A549 (cell line): ENCODE measurements around the gene CIB4. TPM values are rescaled to one million over a fixed set of nuclear protein-coding genes. Genes with fewer than 3 reads are reported as not detected.

Experiments used
- ATAC-seq, 2 experiments: fragments of 200-7000 bp in 1 of 2; fragments of >200 bp in 1 of 2; cut with Nextera tagmentation in 1 of 2; cut with Tn5 transposase in 1 of 2; 3 replicates each; pipeline versions ENCODE4 v1.8.0 to v1.9.1; 2018 to 2020; ENCODE audit warnings: mild to moderate bottlenecking in 1 of 2, moderate library complexity in 1 of 2
- CTCF ChIA-PET: fragments of 300-600 bp; sonication (Branson Sonifier 250); formaldehyde crosslinking; extraction: SDS; loops from one replicate; lab custom pipeline; 2021; ENCODE audit warnings: antibody characterized with exemption, inconsistent platforms; lab: Yijun Ruan, JAX
- POLR2A ChIA-PET: fragments of 350-600 bp; formaldehyde crosslinking; extraction: SDS; loops from one replicate; lab custom pipeline; 2021; ENCODE audit warnings: antibody characterized with exemption, inconsistent platforms; lab: Yijun Ruan, JAX
- DNase-seq, 2 experiments: peaks; one replicate each; pipeline versions ENCODE4 v3.0.0 to v3.0.0-alpha.2; 2011 to 2016; ENCODE audit warnings: low read depth in 1 of 2, low spot score in 1 of 2
- FAIRE-seq: peaks from 2 replicates; lab custom pipeline; 2011; peaks lifted over from hg19 to GRCh38; lab: Jason Lieb, UNC
- H3K27ac ChIP-seq, 2 experiments: fragments of >200 bp; sonication (Bioruptor Twin); formaldehyde crosslinking; 3 replicates each; pipeline ENCODE4 v1.5.1; 2016 to 2017
- H3K4me1 ChIP-seq: fragments of >200 bp; sonication (Bioruptor Twin); formaldehyde crosslinking; 3 replicates; pipeline ENCODE4 v1.6.1; 2016
- H3K4me2 ChIP-seq: fragments of >200 bp; sonication (Bioruptor Twin); formaldehyde crosslinking; 3 replicates; pipeline ENCODE4 v1.6.1; 2016
- H3K4me3 ChIP-seq: fragments of >200 bp; sonication (Bioruptor Twin); formaldehyde crosslinking; 3 replicates; pipeline ENCODE4 v1.5.1; 2016
- H3K9me3 ChIP-seq: fragments of >200 bp; sonication (Bioruptor Twin); formaldehyde crosslinking; 3 replicates; pipeline ENCODE4 v1.6.1; 2016
- CBX2 ChIP-seq: fragments of 200-600 bp; sonication (generic); IDR thresholded peaks from 2 replicates; pipeline ENCODE4 v1.6.1; 2016; ENCODE audit warnings: low read depth, mild to moderate bottlenecking, borderline replicate concordance
- CEBPB ChIP-seq, 2 experiments: fragments of >200 bp in 1 of 2; sonication (Bioruptor Twin) in 1 of 2; formaldehyde crosslinking in 1 of 2; IDR thresholded peaks; 2 replicates each; pipeline ENCODE4 v1.6.1; 2012 to 2016
- HEYL ChIP-seq: fragments of 250-450 bp; sonication (Bioruptor Pico); IDR thresholded peaks from 2 replicates; pipeline ENCODE4 v1.8.0; 2021; ENCODE audit warnings: mild to moderate bottlenecking, moderate library complexity
- HOXA7 ChIP-seq: fragments of 250-450 bp; sonication (Bioruptor Pico); IDR thresholded peaks from 2 replicates; pipeline ENCODE4 v1.5.0; 2020; ENCODE audit warnings: mild to moderate bottlenecking, moderate library complexity
- HOXB13 ChIP-seq: fragments of 250-450 bp; sonication (Bioruptor Pico); IDR thresholded peaks from 2 replicates; pipeline ENCODE4 v1.5.0; 2020; ENCODE audit warnings: low read depth, mild to moderate bottlenecking, moderate library complexity
- JUN ChIP-seq, 2 experiments: fragments of >200 bp; sonication (Bioruptor Twin); formaldehyde crosslinking; IDR thresholded peaks; 2 replicates in 1 of 2; 3 replicates in 1 of 2; pipeline ENCODE4 v1.6.1; 2016 to 2017
- KDM1A ChIP-seq: fragments of 200-600 bp; sonication (generic); IDR thresholded peaks from 2 replicates; pipeline ENCODE4 v1.6.1; 2016; ENCODE audit warnings: low read depth, mild to moderate bottlenecking
- MAZ ChIP-seq: fragments of 150-350 bp; IDR thresholded peaks from 2 replicates; pipeline ENCODE4 v1.6.1; 2014; ENCODE audit warnings: antibody characterized with exemption, low read depth, low read length, borderline replicate concordance
- MYC ChIP-seq: IDR thresholded peaks from 2 replicates; pipeline ENCODE4 v1.6.1; 2012; ENCODE audit warnings: mild to moderate bottlenecking, inconsistent platforms, low read length, improper control_type of control experiment, borderline replicate concordance
- NPAS2 ChIP-seq: fragments of 250-450 bp; sonication (Bioruptor Pico); IDR thresholded peaks from 2 replicates; pipeline ENCODE4 v1.8.0; 2022; ENCODE audit warnings: mild to moderate bottlenecking, moderate library complexity, borderline replicate concordance
- POLR2A ChIP-seq: IDR thresholded peaks from 2 replicates; pipeline ENCODE4 v1.6.1; 2012; ENCODE audit warnings: mild to moderate bottlenecking, low read length
- RAD21 ChIP-seq, 2 experiments: fragments of >200 bp in 1 of 2; sonication (Bioruptor Twin) in 1 of 2; formaldehyde crosslinking in 1 of 2; IDR thresholded peaks in 1 of 2; conservative IDR thresholded peaks in 1 of 2; 2 replicates in 1 of 2; 3 replicates in 1 of 2; pipeline ENCODE4 v1.6.1; 2012 to 2018; ENCODE audit warnings: inconsistent platforms in 1 of 2
- RFX5 ChIP-seq: fragments of 450-650 bp; IDR thresholded peaks from 2 replicates; pipeline ENCODE4 v1.7.1; 2014; ENCODE audit warnings: antibody characterized with exemption, mild to moderate bottlenecking, moderate library complexity
- RNF2 ChIP-seq: fragments of 200-600 bp; sonication (generic); IDR thresholded peaks from 2 replicates; pipeline ENCODE4 v1.6.1; 2016; ENCODE audit warnings: low read depth, mild to moderate bottlenecking, antibody characterized with exemption, moderate library complexity, borderline replicate concordance
- ZC3H11A ChIP-seq: fragments of 450-650 bp; IDR thresholded peaks from 2 replicates; pipeline ENCODE4 v1.6.1; 2014; ENCODE audit warnings: antibody characterized with exemption, mild to moderate bottlenecking
- ZFP36 ChIP-seq: fragments of 450-650 bp; IDR thresholded peaks from 2 replicates; pipeline ENCODE4 v1.6.1; 2014; ENCODE audit warnings: borderline replicate concordance; ENCODE audit not compliant: partially characterized antibody
- ZSCAN20 ChIP-seq: fragments of 250-450 bp; sonication (Bioruptor Pico); IDR thresholded peaks from 2 replicates; pipeline ENCODE4 v1.8.0; 2022; ENCODE audit warnings: mild to moderate bottlenecking, moderate library complexity
- WGBS: methylation state at CpG from one replicate; pipeline ENCODE4 v1.1.6; 2017; ENCODE audit errors: missing lambda C conversion rate; 5-methylcytosine and 5-hydroxymethylcytosine counted together
- polyA plus RNA-seq, 4 experiments: library from polyadenylated mRNA; depleted of rRNA in 3 of 4; stranded (reverse); fragments of >200 nt; fragmentation: RNase III in 1 of 4; extraction: RNeasy Plus Mini Kit Qiagen cat#74134 plus additional on column Dnase treatment in 1 of 4; gene quantifications; 2 replicates in 3 of 4; 3 replicates in 1 of 4; pipeline ENCODE4 v1.2.3, GENCODE V29; 2011 to 2017
- TF ChIP-seq, protein P1 (sequence below): fragments of >200 bp; sonication (Bioruptor Twin); formaldehyde crosslinking; IDR thresholded peaks from 3 replicates; pipeline ENCODE4 v1.5.1; 2016
- TF ChIP-seq, protein P2 (sequence below): fragments of >200 bp; sonication (Bioruptor Twin); formaldehyde crosslinking; IDR thresholded peaks from 2 replicates; pipeline ENCODE4 v1.6.1; 2016
- TF ChIP-seq, protein P3 (sequence below): fragments of 150-350 bp; IDR thresholded peaks from 2 replicates; pipeline ENCODE4 v1.6.1; 2014; ENCODE audit warnings: low read depth, mild to moderate bottlenecking, low read length
- TF ChIP-seq, protein P4 (sequence below): fragments of 200-600 bp; sonication (generic); IDR thresholded peaks from 2 replicates; pipeline ENCODE4 v1.6.1; 2016; ENCODE audit warnings: antibody characterized with exemption, mild to moderate bottlenecking, moderate library complexity
- TF ChIP-seq, protein P5 (sequence below): fragments of 450-650 bp; IDR thresholded peaks from 2 replicates; pipeline ENCODE4 v1.6.1; 2014; ENCODE audit warnings: antibody characterized with exemption
- TF ChIP-seq, protein P6 (sequence below): fragments of >200 bp; sonication (Bioruptor Twin); formaldehyde crosslinking; IDR thresholded peaks from 3 replicates; pipeline ENCODE4 v1.6.1; 2016

The CIB4 gene
- polyA plus RNA-seq, 2 of the 4 experiments (the other 2 are of a cell fraction): 0.30 to 1.0 TPM

DNA sequence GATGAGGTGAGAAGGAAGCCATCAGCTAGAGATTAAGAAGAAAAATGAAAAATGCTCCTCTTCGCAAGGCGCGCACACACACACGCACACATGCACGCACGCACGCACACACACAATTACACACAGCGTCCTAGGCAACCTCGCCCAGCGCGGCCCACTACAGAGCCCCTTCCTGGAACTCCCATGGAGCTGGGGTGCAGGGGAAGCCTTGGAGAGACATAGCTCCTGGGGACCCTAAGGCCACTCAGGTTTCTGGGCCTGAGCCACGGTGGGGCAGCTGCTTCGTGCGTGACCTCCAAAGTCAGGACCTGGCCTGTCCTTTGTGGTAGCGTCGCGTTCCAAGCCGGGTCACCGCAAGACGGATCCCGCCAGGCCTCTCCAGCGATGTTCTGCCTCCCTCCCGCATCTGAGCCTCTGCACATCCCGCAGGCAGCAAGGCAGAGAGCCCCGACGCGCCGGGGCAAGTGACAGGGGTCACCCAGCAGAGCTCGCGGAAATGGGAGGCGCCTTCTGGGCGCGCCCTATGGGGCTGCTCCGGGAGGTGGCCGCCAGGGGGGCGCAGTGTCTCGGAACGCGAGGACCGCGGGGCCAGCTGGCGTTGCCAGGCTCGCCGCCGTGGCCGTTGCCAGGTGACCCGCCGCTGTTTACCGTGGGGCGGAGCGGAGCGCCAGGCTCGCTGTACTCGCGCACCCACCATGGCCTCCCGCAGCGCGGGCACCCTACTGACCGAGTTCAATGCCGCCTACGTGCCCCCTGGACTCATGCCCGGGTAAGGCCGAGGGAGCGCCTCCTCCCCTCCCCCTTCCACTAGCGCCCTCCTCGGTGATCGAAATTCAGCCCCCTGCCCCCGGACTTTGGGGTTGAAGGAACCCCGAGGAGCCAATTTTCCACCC is 79.0 kb downstream of the CIB4 start (continued):
- no peak for TF ChIP-seq HOXA7 (CRISPR knock-in tag)
- TF ChIP-seq, protein P1, sequence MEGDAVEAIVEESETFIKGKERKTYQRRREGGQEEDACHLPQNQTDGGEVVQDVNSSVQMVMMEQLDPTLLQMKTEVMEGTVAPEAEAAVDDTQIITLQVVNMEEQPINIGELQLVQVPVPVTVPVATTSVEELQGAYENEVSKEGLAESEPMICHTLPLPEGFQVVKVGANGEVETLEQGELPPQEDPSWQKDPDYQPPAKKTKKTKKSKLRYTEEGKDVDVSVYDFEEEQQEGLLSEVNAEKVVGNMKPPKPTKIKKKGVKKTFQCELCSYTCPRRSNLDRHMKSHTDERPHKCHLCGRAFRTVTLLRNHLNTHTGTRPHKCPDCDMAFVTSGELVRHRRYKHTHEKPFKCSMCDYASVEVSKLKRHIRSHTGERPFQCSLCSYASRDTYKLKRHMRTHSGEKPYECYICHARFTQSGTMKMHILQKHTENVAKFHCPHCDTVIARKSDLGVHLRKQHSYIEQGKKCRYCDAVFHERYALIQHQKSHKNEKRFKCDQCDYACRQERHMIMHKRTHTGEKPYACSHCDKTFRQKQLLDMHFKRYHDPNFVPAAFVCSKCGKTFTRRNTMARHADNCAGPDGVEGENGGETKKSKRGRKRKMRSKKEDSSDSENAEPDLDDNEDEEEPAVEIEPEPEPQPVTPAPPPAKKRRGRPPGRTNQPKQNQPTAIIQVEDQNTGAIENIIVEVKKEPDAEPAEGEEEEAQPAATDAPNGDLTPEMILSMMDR: peak; percentile 51

DNA sequence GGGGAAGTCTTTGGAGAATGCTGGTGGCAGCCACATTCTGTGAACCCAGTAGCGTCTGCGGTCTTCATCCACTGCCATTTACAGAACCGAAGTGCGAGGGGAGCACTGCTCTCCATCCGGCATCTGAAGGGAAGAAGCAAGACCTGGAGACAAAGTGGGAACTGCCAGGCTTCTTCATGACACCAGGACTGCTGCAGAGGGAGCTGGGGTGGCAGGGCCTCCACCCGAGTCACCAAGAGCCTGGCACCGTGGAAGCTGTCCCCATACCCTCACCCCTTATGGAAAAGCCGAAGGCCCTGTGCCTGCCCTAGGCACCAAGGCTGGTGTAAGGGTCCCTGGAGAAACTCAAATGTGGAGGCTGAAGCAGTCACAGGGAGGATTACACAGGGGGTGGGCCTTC is 79.8 kb downstream of the CIB4 start:
- ChIA-PET POLR2A (no interaction called here), CTCF (interaction anchor here (0.9 to 18.2 kb wide), 14 partner anchors 8 to 185 kb away, joined by 3 to 237 read pairs (median 6); no protein-coding TSS in a partner anchor)
- H3K4me3 ChIP-seq: no peak overlapping the region
- 94% methylated on average over 8 of the region's 8 CpGs for WGBS
- no peak overlapping the region for H3K4me2 ChIP-seq
- H3K9me3 ChIP-seq: no peaks in the 10 kb centered on the region
- no peak for DNase-seq
- ATAC-seq: no peak
- H3K27ac ChIP-seq: no peak overlapping the region
- peaks cover 8% of the 10 kb centered on the region; the same call in 1 of the 3 replicates for H3K4me1 ChIP-seq
- TF ChIP-seq ZC3H11A: no peak
- TF ChIP-seq, protein P2, sequence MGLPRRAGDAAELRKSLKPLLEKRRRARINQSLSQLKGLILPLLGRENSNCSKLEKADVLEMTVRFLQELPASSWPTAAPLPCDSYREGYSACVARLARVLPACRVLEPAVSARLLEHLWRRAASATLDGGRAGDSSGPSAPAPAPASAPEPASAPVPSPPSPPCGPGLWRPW: no peak
- TF ChIP-seq KDM1A: no peak
- TF ChIP-seq, protein P3, sequence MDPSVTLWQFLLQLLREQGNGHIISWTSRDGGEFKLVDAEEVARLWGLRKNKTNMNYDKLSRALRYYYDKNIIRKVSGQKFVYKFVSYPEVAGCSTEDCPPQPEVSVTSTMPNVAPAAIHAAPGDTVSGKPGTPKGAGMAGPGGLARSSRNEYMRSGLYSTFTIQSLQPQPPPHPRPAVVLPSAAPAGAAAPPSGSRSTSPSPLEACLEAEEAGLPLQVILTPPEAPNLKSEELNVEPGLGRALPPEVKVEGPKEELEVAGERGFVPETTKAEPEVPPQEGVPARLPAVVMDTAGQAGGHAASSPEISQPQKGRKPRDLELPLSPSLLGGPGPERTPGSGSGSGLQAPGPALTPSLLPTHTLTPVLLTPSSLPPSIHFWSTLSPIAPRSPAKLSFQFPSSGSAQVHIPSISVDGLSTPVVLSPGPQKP: no peak
- TF ChIP-seq, protein P4, sequence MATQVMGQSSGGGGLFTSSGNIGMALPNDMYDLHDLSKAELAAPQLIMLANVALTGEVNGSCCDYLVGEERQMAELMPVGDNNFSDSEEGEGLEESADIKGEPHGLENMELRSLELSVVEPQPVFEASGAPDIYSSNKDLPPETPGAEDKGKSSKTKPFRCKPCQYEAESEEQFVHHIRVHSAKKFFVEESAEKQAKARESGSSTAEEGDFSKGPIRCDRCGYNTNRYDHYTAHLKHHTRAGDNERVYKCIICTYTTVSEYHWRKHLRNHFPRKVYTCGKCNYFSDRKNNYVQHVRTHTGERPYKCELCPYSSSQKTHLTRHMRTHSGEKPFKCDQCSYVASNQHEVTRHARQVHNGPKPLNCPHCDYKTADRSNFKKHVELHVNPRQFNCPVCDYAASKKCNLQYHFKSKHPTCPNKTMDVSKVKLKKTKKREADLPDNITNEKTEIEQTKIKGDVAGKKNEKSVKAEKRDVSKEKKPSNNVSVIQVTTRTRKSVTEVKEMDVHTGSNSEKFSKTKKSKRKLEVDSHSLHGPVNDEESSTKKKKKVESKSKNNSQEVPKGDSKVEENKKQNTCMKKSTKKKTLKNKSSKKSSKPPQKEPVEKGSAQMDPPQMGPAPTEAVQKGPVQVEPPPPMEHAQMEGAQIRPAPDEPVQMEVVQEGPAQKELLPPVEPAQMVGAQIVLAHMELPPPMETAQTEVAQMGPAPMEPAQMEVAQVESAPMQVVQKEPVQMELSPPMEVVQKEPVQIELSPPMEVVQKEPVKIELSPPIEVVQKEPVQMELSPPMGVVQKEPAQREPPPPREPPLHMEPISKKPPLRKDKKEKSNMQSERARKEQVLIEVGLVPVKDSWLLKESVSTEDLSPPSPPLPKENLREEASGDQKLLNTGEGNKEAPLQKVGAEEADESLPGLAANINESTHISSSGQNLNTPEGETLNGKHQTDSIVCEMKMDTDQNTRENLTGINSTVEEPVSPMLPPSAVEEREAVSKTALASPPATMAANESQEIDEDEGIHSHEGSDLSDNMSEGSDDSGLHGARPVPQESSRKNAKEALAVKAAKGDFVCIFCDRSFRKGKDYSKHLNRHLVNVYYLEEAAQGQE: no peak
- TF ChIP-seq, protein P5, sequence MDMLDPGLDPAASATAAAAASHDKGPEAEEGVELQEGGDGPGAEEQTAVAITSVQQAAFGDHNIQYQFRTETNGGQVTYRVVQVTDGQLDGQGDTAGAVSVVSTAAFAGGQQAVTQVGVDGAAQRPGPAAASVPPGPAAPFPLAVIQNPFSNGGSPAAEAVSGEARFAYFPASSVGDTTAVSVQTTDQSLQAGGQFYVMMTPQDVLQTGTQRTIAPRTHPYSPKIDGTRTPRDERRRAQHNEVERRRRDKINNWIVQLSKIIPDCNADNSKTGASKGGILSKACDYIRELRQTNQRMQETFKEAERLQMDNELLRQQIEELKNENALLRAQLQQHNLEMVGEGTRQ: no peak
- TF ChIP-seq, protein P6, sequence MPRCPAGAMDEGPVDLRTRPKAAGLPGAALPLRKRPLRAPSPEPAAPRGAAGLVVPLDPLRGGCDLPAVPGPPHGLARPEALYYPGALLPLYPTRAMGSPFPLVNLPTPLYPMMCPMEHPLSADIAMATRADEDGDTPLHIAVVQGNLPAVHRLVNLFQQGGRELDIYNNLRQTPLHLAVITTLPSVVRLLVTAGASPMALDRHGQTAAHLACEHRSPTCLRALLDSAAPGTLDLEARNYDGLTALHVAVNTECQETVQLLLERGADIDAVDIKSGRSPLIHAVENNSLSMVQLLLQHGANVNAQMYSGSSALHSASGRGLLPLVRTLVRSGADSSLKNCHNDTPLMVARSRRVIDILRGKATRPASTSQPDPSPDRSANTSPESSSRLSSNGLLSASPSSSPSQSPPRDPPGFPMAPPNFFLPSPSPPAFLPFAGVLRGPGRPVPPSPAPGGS: no peak
- FAIRE-seq: no peak

DNA sequence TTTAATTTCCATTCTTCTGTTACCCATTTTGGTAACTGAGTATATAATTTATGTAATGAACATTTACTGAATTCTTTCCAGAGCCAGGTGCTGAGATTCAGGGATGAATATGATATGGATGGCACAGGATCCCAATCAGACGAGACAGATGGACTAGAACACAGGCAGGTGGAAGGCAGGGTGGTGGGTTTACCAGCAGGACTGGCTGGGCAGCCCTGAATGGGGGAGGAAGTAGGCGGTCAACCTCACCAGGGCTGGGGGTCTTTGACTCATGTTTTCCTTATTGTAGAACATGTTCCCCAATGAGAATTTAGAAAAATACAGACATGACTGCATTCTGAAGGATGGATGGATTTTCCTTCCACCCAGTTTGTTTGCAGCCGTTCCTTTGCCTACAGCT is 80.3 kb downstream of the CIB4 start:
- WGBS: 89% methylated on average over 3 of the region's 3 CpGs
- Histone ChIP-seq H3K4me1 (peaks cover 8% of the 10 kb centered on the region; the same call in 1 of the 3 replicates), H3K4me3 (no peak overlapping the region), H3K27ac (no peak overlapping the region), H3K9me3 (no peaks in the 10 kb centered on the region), H3K4me2 (no peak overlapping the region)
- ChIA-PET CTCF (interaction anchor here (1.2 to 18.2 kb wide), 9 partner anchors 9 to 185 kb away, joined by 3 to 237 read pairs (median 6); no protein-coding TSS in a partner anchor), POLR2A (no interaction called here)
- no peak for DNase-seq
- no peak for FAIRE-seq
- no peak for ATAC-seq
- TF ChIP-seq KDM1A: no peak
- no peak for TF ChIP-seq JUN (IDR thresholded peaks at IDR 0.05)
- no peak for TF ChIP-seq MAZ
- TF ChIP-seq RFX5: no peak
- TF ChIP-seq ZSCAN20 (CRISPR knock-in tag): no peak
- no peak for TF ChIP-seq POLR2A
- TF ChIP-seq HEYL: no peak
- TF ChIP-seq ZFP36: no peak
- TF ChIP-seq CBX2: no peak
- TF ChIP-seq HOXB13 (CRISPR knock-in tag): no peak
- TF ChIP-seq, protein P5: no peak
- TF ChIP-seq MYC: no peak
- TF ChIP-seq CEBPB (IDR thresholded peaks at IDR 0.05): no peak
- TF ChIP-seq RNF2: no peak
- TF ChIP-seq NPAS2: no peak
- no peak for TF ChIP-seq RAD21 (conservative IDR thresholded peaks at IDR 0.05 in 1 of 2, IDR thresholded peaks at IDR 0.05 in 1 of 2)
